ENCODE results near the gene DTNB. TPM values are rescaled to one million over a fixed set of nuclear protein-coding genes. Genes with fewer than 3 reads are reported as not detected.

The DTNB gene
- total RNA-seq, 2 experiments from 2014 or later = 27.3 to 29.1 TPM

GRCh38 chr2:25592766-25593292, 80.5 kb downstream of the DTNB start:
- Mint-ChIP-seq H3K36me3 (ENCODE audit: low read depth) (no peaks in the 10 kb centered on the region), H3K4me3 (no peak overlapping the region), H3K27me3 (no peaks in the 10 kb centered on the region), H3K4me1 (ENCODE audit: low read depth) (peaks cover 14% of the 10 kb centered on the region), H3K9me3 (no peaks in the 10 kb centered on the region), H3K27ac (no peak overlapping the region)
- ChIA-PET CTCF (interaction anchor here (1.2 to 4.2 kb wide), 3 partner anchors 9 to 72 kb away, joined by 3 to 17 read pairs (median 6); no protein-coding TSS in a partner anchor), POLR2A (interaction anchor here (0.7 to 1.1 kb wide), 3 partner anchors 159 to 450 kb away, joined by 3 read pairs; no protein-coding TSS in a partner anchor)
- DNase-seq (no peak), ATAC-seq (no peak)
- TF ChIP-seq CTCF (IDR thresholded peaks at IDR 0.05) = no peak
- intact Hi-C loops (cut with micrococcal nuclease) = no loop called here

GRCh38 chr2:25590921-25591505, 82.4 kb downstream of the DTNB start:
- ChIA-PET POLR2A (no interaction called here), CTCF (interaction anchor here (0.6 to 4.2 kb wide), 2 partner anchors 16 to 396 kb away, joined by 3 to 17 read pairs; no protein-coding TSS in a partner anchor)
- ATAC-seq (no peak), DNase-seq (no peak)
- no peak for TF ChIP-seq CTCF (IDR thresholded peaks at IDR 0.05)
- Mint-ChIP-seq H3K27ac (no peak overlapping the region), H3K36me3 (ENCODE audit: low read depth) (no peaks in the 10 kb centered on the region), H3K4me1 (ENCODE audit: low read depth) (peaks cover 26% of the 10 kb centered on the region), H3K27me3 (no peaks in the 10 kb centered on the region), H3K9me3 (no peaks in the 10 kb centered on the region), H3K4me3 (no peak overlapping the region)
- intact Hi-C loops (cut with micrococcal nuclease) = no loop called here

- ChIA-PET POLR2A (no interaction called here), CTCF (interaction anchor here (0.9 to 4.2 kb wide), 3 partner anchors 8 to 20 kb away, joined by 3 to 17 read pairs (median 3); no protein-coding TSS in a partner anchor)
- DNase-seq = no peak
- ATAC-seq = no peak
- Mint-ChIP-seq H3K4me3 (no peak overlapping the region), H3K27me3 (no peaks in the 10 kb centered on the region), H3K9me3 (no peaks in the 10 kb centered on the region), H3K36me3 (ENCODE audit: low read depth) (no peaks in the 10 kb centered on the region), H3K4me1 (ENCODE audit: low read depth) (peaks cover 26% of the 10 kb centered on the region), H3K27ac (no peak overlapping the region)
- TF ChIP-seq CTCF (IDR thresholded peaks at IDR 0.05) = no peak
- intact Hi-C loops (cut with micrococcal nuclease) = no loop called here
Measured at GRCh38 chr2:25589676-25590205, 83.6 kb downstream of the DTNB start.

GRCh38 chr2:25588576-25588975, 84.8 kb downstream of the DTNB start:
- Mint-ChIP-seq H3K27ac (no peak overlapping the region), H3K27me3 (no peaks in the 10 kb centered on the region), H3K4me1 (ENCODE audit: low read depth) (peaks cover 26% of the 10 kb centered on the region), H3K4me3 (no peak overlapping the region), H3K36me3 (ENCODE audit: low read depth) (no peaks in the 10 kb centered on the region), H3K9me3 (no peaks in the 10 kb centered on the region)
- ChIA-PET CTCF (interaction anchor here (1.0 to 1.1 kb wide), 2 partner anchors 18 to 226 kb away, joined by 3 to 4 read pairs; no protein-coding TSS in a partner anchor), POLR2A (no interaction called here)
- no peak for DNase-seq
- intact Hi-C loops (cut with micrococcal nuclease) = no loop called here
- no peak for TF ChIP-seq CTCF (IDR thresholded peaks at IDR 0.05)
- no peak for ATAC-seq

- Mint-ChIP-seq H3K27ac (peak overlapping the region; percentile 3), H3K27me3 (no peaks in the 10 kb centered on the region), H3K4me3 (no peak overlapping the region), H3K4me1 (ENCODE audit: low read depth) (peaks cover 22% of the 10 kb centered on the region), H3K9me3 (no peaks in the 10 kb centered on the region), H3K36me3 (ENCODE audit: low read depth) (no peaks in the 10 kb centered on the region)
- ChIA-PET POLR2A (interaction anchor here (0.9 kb wide), 1 partner anchor 262 kb away, joined by 3 read pairs; no protein-coding TSS in a partner anchor), CTCF (interaction anchor here (1.0 kb wide), 1 partner anchor 225 kb away, joined by 4 read pairs; no protein-coding TSS in a partner anchor)
- ATAC-seq = peak; percentile 46
- TF ChIP-seq CTCF (IDR thresholded peaks at IDR 0.05) = no peak
- intact Hi-C loops (cut with micrococcal nuclease) = no loop called here
- DNase-seq = peak; percentile 55
Measured at GRCh38 chr2:25587361-25587760, 86.0 kb downstream of the DTNB start.
